RWPE1 (cell line): ENCODE data around the gene ANGPTL8.
A peak's percentile ranks its signal among the peaks of the same experiment; 100 is the strongest.

Experiments
- CTCF ChIA-PET: fragments of 350-600 bp; sonication (Branson Sonifier 250); formaldehyde crosslinking; extraction: SDS; loops from one replicate; lab custom pipeline; 2021; lab: Yijun Ruan, JAX
- POLR2A ChIA-PET: fragments of 400-600 bp; formaldehyde crosslinking; extraction: SDS; loops from one replicate; lab custom pipeline; 2020; ENCODE audit warnings: antibody characterized with exemption; ENCODE audit not compliant: low non-redundant PET; lab: Yijun Ruan, JAX
- DNase-seq: peaks from one replicate; pipeline ENCODE4 v3.0.0; 2012; ENCODE audit warnings: low spot score
- H3K27ac ChIP-seq: fragments of 450-650 bp; 2 replicates; pipeline ENCODE4 v1.5.1; 2017
- CTCF ChIP-seq: fragments of 450-650 bp; conservative IDR thresholded peaks from 2 replicates; pipeline ENCODE4 v1.5.1; 2017; ENCODE audit warnings: low read depth, mild to moderate bottlenecking

ANGPTL8 gene

GRCh38 chr19:11198769-11199424, 40.5 kb upstream of the ANGPTL8 start:
- DNase-seq, result no peak
- ChIA-PET POLR2A (no interaction called here), CTCF (interaction anchor here (0.7 kb wide), 1 partner anchor 60 kb away, joined by 5 read pairs; no protein-coding TSS in a partner anchor)
- no peak for TF ChIP-seq CTCF
- H3K27ac ChIP-seq, result peak overlapping the region; percentile 84

DNA sequence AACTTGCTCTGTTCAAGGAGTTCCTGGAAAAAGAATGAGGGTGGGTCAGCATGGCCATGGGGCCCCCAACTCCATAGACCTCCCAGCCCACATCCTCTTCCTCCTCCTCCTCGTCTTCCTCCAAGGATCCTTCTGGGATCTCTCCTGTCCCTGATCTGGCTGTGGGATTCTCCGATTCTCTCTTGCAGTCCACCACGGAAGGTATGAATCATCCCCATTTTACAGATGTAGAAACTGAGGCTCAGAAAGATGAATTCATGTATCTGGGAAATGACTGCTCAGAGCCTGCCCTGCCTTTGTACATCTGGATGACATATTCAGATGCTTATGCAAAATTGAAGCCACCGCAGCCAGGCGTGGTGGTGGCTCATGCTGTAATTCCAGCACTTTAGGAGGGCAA, 39.9 kb upstream of the ANGPTL8 start:
- ChIA-PET CTCF (no interaction called here), POLR2A (no interaction called here)
- DNase-seq, result no peak
- TF ChIP-seq CTCF, result no peak
- H3K27ac ChIP-seq, result peak overlapping the region; percentile 84

- ChIA-PET CTCF (no interaction called here), POLR2A (no interaction called here)
- H3K27ac ChIP-seq, result peak overlapping the region; percentile 84
- no peak for TF ChIP-seq CTCF
- no peak for DNase-seq
These were observed 39.3 kb upstream of the ANGPTL8 start for GRCh38 chr19:11200015-11200574.

GRCh38 chr19:11200931-11201330, 38.5 kb upstream of the ANGPTL8 start:
- H3K27ac ChIP-seq, result peak overlapping the region; percentile 84
- DNase-seq, result no peak
- ChIA-PET POLR2A (no interaction called here), CTCF (interaction anchor here (0.6 kb wide), 1 partner anchor 71 kb away, joined by 3 read pairs; no protein-coding TSS in a partner anchor)
- no peak for TF ChIP-seq CTCF

- peak overlapping the region; percentile 84 for H3K27ac ChIP-seq
- TF ChIP-seq CTCF, result no peak
- no peak for DNase-seq
- CTCF ChIA-PET, result no interaction called here
- POLR2A ChIA-PET, result no interaction called here
These were observed 37.6 kb upstream of the ANGPTL8 start for GRCh38 chr19:11201791-11202190.

- TF ChIP-seq CTCF, result no peak
- CTCF ChIA-PET, result no interaction called here
- POLR2A ChIA-PET, result no interaction called here
- H3K27ac ChIP-seq, result peak overlapping the region; percentile 84
- no peak for DNase-seq
These were observed 36.8 kb upstream of the ANGPTL8 start for GRCh38 chr19:11202488-11203193.
